Measurements from ENCODE around the gene PLPPR1.

Gene PLPPR1

GRCh38 chr9:101333926-101334702 is 305.6 kb downstream of the PLPPR1 start:
- in situ Hi-C loops (cut with HindIII; ENCODE audit: low sequenced_read_pairs) = no loop called here

DNA sequence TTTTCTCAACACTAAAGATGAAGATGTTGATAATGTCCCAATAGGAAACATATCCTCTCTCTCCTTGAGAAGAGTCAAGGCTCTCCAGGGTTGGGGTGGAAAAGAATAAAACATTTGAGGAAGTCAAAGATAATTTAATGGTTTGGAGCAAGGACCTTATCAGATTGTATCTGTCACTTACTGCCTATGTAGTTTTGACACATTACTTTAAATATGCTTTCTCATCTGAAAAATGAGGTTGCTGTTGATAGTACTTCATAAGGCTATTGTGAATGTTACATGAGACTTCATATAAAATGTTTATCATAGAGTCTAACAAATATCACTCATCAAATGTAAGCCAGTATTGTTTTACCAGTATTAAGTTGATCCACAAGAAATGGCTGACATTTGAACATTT is 307.6 kb downstream of the PLPPR1 start:
- in situ Hi-C loops (cut with HindIII; ENCODE audit: low sequenced_read_pairs) = no loop called here

- in situ Hi-C loops (cut with HindIII; ENCODE audit: low sequenced_read_pairs) = no loop called here
These were observed 308.7 kb downstream of the PLPPR1 start for GRCh38 chr9:101337237-101337636.

DNA sequence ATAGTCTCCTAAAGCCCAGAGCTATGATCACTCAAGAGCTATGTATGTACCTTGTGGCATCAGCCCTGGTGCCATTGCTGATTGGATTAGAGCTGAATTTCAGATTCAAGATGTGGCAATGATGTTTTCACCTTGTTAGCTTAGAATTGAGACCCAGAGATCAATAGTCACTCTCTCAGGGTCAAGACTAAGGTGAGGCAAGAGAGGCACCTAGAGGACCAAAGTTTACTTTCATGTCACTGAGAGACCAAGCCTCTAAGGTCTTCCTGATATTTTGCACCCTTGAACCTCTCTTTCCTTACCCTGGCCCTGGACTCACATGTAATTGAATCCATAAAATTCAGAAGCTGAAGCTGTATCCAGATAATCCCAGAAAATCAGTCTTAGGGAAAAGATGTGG is 313.4 kb downstream of the PLPPR1 start:
- in situ Hi-C loops (cut with HindIII; ENCODE audit: low sequenced_read_pairs) = no loop called here

DNA sequence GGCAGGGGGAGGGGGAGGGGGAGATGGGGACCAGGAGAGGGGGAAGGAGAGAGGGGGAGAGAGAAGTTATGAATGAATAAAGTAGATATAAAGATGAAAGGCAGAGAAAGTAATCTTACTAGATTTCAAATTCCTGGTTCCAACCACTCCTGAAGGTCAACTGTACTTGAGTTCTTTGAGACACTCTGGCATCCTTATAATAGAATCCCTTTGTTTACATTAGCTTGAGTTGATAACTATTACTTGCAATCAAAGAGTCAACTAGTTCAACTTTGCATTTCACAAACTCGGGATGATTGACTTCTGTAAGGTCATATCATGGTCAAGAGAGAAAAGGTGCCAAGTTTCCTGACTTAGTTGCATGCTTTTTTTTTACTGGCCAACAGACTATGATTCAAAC is 314.1 kb downstream of the PLPPR1 start:
- in situ Hi-C loops (cut with HindIII; ENCODE audit: low sequenced_read_pairs) = no loop called here

DNA sequence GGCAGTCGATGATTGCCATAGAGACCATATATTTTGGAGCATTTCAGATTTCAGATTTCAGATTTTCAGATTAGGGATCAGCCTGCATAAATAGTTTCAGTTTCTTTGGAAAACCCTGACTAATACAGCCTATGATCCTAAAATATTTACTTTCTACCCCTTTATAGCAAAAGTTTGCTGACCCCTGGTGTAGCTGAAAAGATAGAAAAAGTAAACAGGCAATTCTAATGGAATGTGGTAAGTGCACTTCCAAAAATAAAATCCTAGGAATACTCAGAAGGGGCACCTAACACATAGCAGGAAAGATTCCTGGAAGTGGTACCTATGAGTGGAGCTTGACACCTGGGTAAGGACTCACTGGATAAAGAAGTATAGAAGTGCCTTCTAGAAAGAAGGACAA is 321.8 kb downstream of the PLPPR1 start:
- in situ Hi-C loops (cut with HindIII; ENCODE audit: low sequenced_read_pairs) = no loop called here

DNA sequence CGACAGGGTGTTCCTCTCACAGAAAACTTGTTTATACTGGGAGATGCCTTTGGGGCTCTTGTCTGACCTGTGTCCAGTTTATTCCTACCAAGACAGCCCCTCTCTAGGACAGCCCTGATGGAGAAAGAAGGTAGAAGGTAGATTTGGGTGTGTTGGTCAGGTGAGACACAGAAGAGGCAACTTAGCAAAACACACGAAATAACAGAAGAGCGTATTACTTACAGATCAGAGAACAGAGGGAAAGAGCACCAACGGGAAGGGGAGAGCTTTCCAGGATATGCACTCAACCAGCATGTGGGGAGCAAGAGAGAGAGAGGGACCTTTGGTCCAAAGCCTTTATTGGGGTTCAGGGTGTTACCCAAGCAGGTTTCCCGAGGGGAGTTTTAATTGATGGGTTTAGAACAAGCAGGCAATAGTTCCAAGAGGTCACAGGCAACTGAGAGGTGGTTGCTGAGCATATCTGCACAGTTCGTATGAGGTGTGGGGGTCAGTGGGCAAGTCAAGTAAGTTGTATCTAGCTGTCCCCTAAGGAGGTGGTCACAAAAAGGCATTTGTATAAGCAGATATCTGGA is 324.5 kb downstream of the PLPPR1 start:
- in situ Hi-C loops (cut with HindIII; ENCODE audit: low sequenced_read_pairs) = no loop called here

GRCh38 chr9:101353683-101354082 is 325.2 kb downstream of the PLPPR1 start:
- in situ Hi-C loops (cut with HindIII; ENCODE audit: low sequenced_read_pairs) = no loop called here

GRCh38 chr9:101354143-101354764 is 325.7 kb downstream of the PLPPR1 start:
- in situ Hi-C loops (cut with HindIII; ENCODE audit: low sequenced_read_pairs) = no loop called here

DNA sequence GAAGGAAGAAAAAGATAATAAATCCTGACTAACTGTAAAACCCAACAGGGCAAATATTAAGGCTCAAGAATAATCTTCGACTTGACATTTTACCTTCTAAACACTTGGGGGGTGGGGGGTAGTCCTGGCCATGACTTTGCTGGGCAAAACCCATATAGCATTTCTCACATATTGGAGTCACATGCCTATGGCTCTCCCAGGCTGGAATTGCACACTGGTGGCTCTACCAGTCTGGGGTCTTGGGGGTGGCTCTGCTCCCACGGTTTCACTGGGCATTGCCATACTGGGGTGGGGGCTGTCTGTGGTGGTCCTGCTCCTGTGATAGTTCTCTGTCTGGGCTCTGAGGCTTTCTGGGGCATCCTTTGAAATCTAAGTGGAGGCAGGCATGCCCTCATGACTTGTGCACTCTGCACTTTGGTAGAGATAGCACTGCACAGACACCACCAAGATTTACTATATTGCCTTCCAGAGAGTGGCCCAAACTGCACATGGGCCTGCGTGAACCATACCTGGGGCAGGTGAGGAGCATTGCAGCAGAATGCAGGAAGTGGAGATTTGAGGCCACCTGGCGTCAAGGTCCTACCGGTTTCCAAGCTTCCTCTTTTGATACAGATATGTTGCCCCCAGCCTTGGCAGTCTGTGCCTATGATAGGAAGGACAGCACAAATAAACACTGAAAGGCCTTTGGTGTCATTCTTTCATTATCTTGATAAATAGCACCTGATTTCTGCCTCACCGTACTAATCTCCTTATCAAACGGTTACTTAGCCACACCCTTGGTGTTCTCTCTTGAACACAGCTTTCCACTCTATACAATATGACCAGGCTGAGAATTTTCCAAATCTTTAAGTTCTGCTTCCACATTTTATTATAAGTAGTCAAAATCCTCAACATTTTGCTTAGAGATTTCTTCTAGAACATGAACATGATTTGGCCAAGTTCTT is 326.5 kb downstream of the PLPPR1 start:
- in situ Hi-C loops (cut with HindIII; ENCODE audit: low sequenced_read_pairs) = no loop called here

DNA sequence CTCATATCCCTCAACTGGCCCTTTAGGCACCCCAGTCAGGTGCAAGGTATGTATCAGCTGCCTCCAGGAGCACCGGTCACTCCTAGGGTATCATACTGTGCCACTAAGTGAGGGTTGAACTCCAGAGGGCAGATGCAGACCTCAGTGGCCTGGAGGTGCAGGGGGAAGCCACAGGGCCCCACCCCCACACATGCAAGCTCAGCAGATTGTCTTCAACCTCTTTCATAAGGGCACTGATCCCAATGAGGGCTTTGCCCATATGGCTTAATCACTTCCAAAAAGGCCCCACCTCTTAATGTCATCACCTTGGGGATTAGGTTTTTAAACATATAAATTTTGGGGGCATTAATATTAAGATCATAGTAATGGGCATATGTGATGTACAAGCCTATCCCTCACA is 328.1 kb downstream of the PLPPR1 start:
- in situ Hi-C loops (cut with HindIII; ENCODE audit: low sequenced_read_pairs) = no loop called here

- in situ Hi-C loops (cut with HindIII; ENCODE audit: low sequenced_read_pairs) = no loop called here
These were observed 331.2 kb downstream of the PLPPR1 start for GRCh38 chr9:101359679-101360078.

GRCh38 chr9:101360647-101361046 is 332.1 kb downstream of the PLPPR1 start:
- in situ Hi-C loops (cut with HindIII; ENCODE audit: low sequenced_read_pairs) = no loop called here

GRCh38 chr9:101362450-101362849 is 333.9 kb downstream of the PLPPR1 start:
- in situ Hi-C loops (cut with HindIII; ENCODE audit: low sequenced_read_pairs) = no loop called here

DNA sequence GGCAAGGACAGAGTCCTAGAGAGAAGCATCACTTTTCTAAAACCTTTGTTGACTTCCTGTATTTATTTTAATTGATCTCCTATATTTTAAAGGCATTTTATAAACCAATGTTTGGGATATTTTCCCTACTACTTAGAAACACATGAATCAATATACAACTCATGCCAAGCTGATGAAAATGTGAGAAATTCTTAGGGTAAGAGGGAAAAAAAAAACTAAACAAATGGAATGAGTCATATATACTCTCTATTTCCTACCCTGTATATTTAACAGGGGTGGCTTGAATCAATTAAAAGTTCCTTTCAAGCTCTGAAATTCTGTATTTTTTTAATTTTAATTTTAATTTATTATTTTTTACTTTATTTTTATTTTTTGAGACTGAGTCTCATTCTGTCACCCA is 336.7 kb downstream of the PLPPR1 start:
- in situ Hi-C loops (cut with HindIII; ENCODE audit: low sequenced_read_pairs) = no loop called here

- in situ Hi-C loops (cut with HindIII; ENCODE audit: low sequenced_read_pairs) = no loop called here
These were observed 337.7 kb downstream of the PLPPR1 start for GRCh38 chr9:101366038-101366756.

- in situ Hi-C loops (cut with HindIII; ENCODE audit: low sequenced_read_pairs) = no loop called here
These were observed 338.8 kb downstream of the PLPPR1 start for GRCh38 chr9:101367323-101367722.

DNA sequence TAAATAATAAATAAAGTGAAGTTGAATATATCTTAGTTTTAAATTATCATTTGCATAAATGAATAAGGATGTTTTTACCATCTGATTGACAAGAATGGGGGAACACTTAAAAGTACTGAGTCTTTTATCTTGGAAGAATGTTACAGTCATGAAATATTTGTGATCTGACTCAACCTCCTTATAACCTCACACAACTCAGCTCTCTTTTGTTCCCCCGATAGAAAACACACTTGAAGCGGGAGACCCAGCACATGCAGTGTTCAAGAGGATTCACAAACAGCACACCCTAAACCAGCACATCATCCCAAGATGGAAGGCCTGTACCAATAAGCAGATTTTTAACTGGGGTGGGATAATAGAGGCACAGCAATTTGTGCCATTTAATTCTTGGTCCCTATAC is 340.8 kb downstream of the PLPPR1 start:
- in situ Hi-C loops (cut with HindIII; ENCODE audit: low sequenced_read_pairs) = no loop called here

DNA sequence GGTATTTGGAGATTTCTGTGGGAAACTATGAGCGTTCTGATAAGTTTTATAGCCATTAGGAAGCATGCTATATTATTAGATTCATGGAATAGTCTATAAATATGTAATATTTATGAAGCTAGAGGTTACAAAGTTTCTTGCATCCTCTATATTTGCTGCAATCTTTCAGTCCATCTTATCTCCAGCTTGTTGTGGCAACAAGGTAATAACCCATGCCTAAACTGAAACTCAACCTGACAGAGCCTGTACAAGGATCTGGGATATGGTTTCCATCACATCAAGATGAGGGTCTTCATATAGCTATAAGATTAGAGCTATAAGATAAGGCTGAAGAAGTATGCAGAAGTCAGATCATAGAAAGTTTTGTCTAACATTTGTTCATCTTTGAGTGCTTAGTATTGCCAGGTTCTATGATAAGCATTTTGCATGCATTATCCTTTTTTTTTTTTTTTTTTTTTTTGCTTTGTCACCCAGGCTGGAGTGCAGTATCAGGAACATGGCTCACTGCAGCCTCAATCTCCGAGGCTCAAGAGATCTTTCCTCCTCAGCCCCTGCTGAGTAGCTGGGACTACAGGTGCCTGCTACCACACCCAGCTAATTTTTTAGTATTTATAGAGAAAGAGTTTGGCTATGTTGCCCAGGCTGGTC is 341.5 kb downstream of the PLPPR1 start:
- in situ Hi-C loops (cut with HindIII; ENCODE audit: low sequenced_read_pairs) = no loop called here

DNA sequence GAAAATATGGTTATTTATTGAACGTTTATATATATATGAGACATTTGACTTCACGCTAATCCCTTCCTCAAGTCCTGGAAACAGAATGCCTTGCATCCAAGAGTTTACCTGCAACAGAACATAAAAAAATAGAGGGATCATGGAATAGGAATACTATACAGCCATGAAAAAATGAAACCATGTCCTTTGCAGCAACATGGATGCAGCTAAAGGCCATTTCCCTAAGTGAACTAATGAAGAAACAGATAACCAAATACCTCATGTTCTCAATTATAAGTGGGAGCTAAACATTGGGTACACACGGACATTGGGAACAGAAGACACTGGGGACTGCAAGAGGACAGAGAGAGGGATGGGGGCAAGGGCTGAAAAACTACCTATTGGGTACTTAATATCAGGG is 343.3 kb downstream of the PLPPR1 start:
- in situ Hi-C loops (cut with HindIII; ENCODE audit: low sequenced_read_pairs) = no loop called here

All from DLD1 (cell line).